ENCODE results near the gene GPR151. TPM values are rescaled to one million over a fixed set of nuclear protein-coding genes. Genes with fewer than 3 reads are reported as not detected.

Gene GPR151
- polyA plus RNA-seq, 2 of the 4 experiments (the other 2 are of a cell fraction): not detected

DNA sequence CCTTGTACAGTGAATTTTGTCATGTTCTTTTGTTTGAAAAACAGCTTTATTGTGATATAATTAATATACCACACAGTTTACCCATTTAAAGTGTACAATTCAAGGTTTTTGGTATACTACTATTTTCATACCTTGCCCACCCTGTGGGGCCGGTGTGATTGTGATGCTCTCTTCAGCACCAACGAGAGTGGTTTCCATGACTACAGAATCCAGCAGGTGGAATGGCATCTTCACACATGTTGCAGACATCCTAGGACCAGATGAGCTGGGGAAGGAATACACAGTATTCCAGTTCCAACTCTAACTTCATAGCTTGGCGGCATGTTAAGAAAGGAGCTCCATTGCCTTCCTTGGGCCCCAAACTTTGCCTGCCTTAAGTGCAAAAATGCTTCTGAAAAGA, 7.7 kb upstream of the GPR151 start:
- DNase-seq (ENCODE audit: low read depth in 1 of 2, low spot score in 1 of 2) (no peak), FAIRE-seq (no peak), ATAC-seq (no peak)
- Histone ChIP-seq H3K27ac (no peak overlapping the region), H3K9me3 (no peaks in the 10 kb centered on the region), H3K4me1 (no peaks in the 10 kb centered on the region), H3K4me2 (no peak overlapping the region), H3K4me3 (no peak overlapping the region)
- no peak for TF ChIP-seq GATA3 (IDR thresholded peaks at IDR 0.05; ENCODE audit: borderline replicate concordance)
- WGBS (ENCODE audit: missing lambda C conversion rate): 56% methylated on average over 3 of the region's 3 CpGs
- ChIA-PET CTCF (interaction anchor here (0.6 to 2.7 kb wide), 4 partner anchors 10 to 442 kb away, joined by 3 to 23 read pairs (median 4); no protein-coding TSS in a partner anchor), POLR2A (no interaction called here)

- POLR2A ChIA-PET: interaction anchor here (0.7 kb wide), 1 partner anchor 20 kb away, joined by 3 read pairs; no protein-coding TSS in a partner anchor
- CTCF ChIA-PET: interaction anchor here (1.2 to 2.9 kb wide), 4 partner anchors 9 to 444 kb away, joined by 3 to 29 read pairs (median 8); no protein-coding TSS in a partner anchor
- ATAC-seq (peak; percentile 37 to 59; a peak in 5 of 6 replicates), FAIRE-seq (no peak), DNase-seq (ENCODE audit: low read depth in 1 of 2, low spot score in 1 of 2) (no peak)
- H3K4me3 ChIP-seq: no peak overlapping the region
- H3K4me2 ChIP-seq: no peak overlapping the region
- TF ChIP-seq TP53 (CRISPR knock-in tag; IDR thresholded peaks at IDR 0.05) (no peak), CEBPB (IDR thresholded peaks at IDR 0.05) (no peak), JUNB (IDR thresholded peaks at IDR 0.05) (no peak), BHLHE40 (IDR thresholded peaks at IDR 0.05; ENCODE audit: low read depth, low read length) (no peak), HOXB13 (CRISPR knock-in tag; IDR thresholded peaks at IDR 0.05; ENCODE audit: low read depth) (no peak), RFX5 (IDR thresholded peaks at IDR 0.05) (no peak), HEYL (CRISPR knock-in tag; IDR thresholded peaks at IDR 0.05) (no peak), FOXS1 (CRISPR knock-in tag; IDR thresholded peaks at IDR 0.05) (no peak), HDAC2 (IDR thresholded peaks at IDR 0.05) (no peak), HOXB5 (CRISPR knock-in tag; IDR thresholded peaks at IDR 0.05) (no peak)
- TF ChIP-seq, protein P1, sequence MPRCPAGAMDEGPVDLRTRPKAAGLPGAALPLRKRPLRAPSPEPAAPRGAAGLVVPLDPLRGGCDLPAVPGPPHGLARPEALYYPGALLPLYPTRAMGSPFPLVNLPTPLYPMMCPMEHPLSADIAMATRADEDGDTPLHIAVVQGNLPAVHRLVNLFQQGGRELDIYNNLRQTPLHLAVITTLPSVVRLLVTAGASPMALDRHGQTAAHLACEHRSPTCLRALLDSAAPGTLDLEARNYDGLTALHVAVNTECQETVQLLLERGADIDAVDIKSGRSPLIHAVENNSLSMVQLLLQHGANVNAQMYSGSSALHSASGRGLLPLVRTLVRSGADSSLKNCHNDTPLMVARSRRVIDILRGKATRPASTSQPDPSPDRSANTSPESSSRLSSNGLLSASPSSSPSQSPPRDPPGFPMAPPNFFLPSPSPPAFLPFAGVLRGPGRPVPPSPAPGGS (IDR thresholded peaks at IDR 0.05): no peak
- H3K4me1 ChIP-seq: no peaks in the 10 kb centered on the region
- no peaks in the 10 kb centered on the region for H3K9me3 ChIP-seq
- no peak overlapping the region for H3K27ac ChIP-seq
- WGBS (ENCODE audit: missing lambda C conversion rate): 62% methylated on average over 8 of the region's 8 CpGs
Observed at GRCh38 chr5:146521403-146522106, 5.6 kb upstream of the GPR151 start.

DNA sequence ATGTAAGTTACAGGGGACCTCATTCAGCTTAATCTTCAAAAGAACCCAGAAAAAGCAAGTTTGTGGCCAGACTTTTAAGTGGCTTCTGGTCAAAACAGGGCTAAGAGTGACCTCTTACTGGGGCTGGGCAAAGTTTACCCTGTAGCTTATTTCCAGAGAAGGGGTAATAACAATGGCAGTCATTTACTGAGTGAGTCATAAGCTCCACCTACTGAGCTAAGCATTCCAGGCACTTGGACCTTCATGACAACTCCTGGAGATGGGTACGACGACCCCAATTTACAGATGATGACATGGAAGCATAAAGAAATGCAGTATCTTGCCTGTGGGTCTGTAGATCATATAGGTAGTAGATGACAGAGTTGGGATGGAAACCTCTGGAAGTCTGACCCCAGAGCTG, 4.7 kb upstream of the GPR151 start:
- no peak overlapping the region for H3K27ac ChIP-seq
- H3K4me2 ChIP-seq: no peak overlapping the region
- CTCF ChIA-PET: interaction anchor here (1.2 to 2.9 kb wide), 4 partner anchors 10 to 445 kb away, joined by 3 to 29 read pairs (median 8); no protein-coding TSS in a partner anchor
- POLR2A ChIA-PET: no interaction called here
- no peak for FAIRE-seq
- H3K4me1 ChIP-seq: no peaks in the 10 kb centered on the region
- DNase-seq (ENCODE audit: low read depth in 1 of 2, low spot score in 1 of 2): peak in 1 of 2 experiments; percentile 9
- no peaks in the 10 kb centered on the region for H3K9me3 ChIP-seq
- 28% methylated on average over 2 of the region's 2 CpGs for WGBS (ENCODE audit: missing lambda C conversion rate)
- H3K4me3 ChIP-seq: no peak overlapping the region
- TF ChIP-seq EP300 (IDR thresholded peaks at IDR 0.05) (no peak), NPAS2 (CRISPR knock-in tag; IDR thresholded peaks at IDR 0.05; ENCODE audit: borderline replicate concordance) (no peak), E2F6 (IDR thresholded peaks at IDR 0.05; ENCODE audit: borderline replicate concordance, low read depth) (no peak), KDM1A (IDR thresholded peaks at IDR 0.05; ENCODE audit: low read depth) (no peak), HOXB5 (CRISPR knock-in tag; IDR thresholded peaks at IDR 0.05) (no peak), POLR2AphosphoS2 (conservative IDR thresholded peaks at IDR 0.05; ENCODE audit: low read length) (no peak), RARB (CRISPR knock-in tag; IDR thresholded peaks at IDR 0.05) (no peak), HOXB13 (CRISPR knock-in tag; IDR thresholded peaks at IDR 0.05; ENCODE audit: low read depth) (no peak), EHF (CRISPR knock-in tag; IDR thresholded peaks at IDR 0.05) (no peak), PHF8 (IDR thresholded peaks at IDR 0.05; ENCODE audit: borderline replicate concordance, low read depth) (no peak), ELK1 (IDR thresholded peaks at IDR 0.05; ENCODE audit: low read depth, low read length) (no peak), EHMT2 (IDR thresholded peaks at IDR 0.05; ENCODE audit: low read depth) (no peak), FOSB (CRISPR knock-in tag; IDR thresholded peaks at IDR 0.05) (no peak), TP53 (CRISPR knock-in tag; IDR thresholded peaks at IDR 0.05) (no peak), JUN (IDR thresholded peaks at IDR 0.05) (no peak), CBX2 (IDR thresholded peaks at IDR 0.05; ENCODE audit: borderline replicate concordance, low read depth) (no peak)
- TF ChIP-seq, protein P2, sequence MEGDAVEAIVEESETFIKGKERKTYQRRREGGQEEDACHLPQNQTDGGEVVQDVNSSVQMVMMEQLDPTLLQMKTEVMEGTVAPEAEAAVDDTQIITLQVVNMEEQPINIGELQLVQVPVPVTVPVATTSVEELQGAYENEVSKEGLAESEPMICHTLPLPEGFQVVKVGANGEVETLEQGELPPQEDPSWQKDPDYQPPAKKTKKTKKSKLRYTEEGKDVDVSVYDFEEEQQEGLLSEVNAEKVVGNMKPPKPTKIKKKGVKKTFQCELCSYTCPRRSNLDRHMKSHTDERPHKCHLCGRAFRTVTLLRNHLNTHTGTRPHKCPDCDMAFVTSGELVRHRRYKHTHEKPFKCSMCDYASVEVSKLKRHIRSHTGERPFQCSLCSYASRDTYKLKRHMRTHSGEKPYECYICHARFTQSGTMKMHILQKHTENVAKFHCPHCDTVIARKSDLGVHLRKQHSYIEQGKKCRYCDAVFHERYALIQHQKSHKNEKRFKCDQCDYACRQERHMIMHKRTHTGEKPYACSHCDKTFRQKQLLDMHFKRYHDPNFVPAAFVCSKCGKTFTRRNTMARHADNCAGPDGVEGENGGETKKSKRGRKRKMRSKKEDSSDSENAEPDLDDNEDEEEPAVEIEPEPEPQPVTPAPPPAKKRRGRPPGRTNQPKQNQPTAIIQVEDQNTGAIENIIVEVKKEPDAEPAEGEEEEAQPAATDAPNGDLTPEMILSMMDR (IDR thresholded peaks at IDR 0.05): no peak
- TF ChIP-seq, protein P3, sequence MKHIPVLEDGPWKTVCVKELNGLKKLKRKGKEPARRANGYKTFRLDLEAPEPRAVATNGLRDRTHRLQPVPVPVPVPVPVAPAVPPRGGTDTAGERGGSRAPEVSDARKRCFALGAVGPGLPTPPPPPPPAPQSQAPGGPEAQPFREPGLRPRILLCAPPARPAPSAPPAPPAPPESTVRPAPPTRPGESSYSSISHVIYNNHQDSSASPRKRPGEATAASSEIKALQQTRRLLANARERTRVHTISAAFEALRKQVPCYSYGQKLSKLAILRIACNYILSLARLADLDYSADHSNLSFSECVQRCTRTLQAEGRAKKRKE (CRISPR knock-in tag; IDR thresholded peaks at IDR 0.05; ENCODE audit: low read depth): no peak
- no peak; a peak in 1 of 6 replicates for ATAC-seq

All from A549 (cell line).